WTC11 (cell line): ENCODE results near the gene PAK5.

ENCODE experiments used
- CBFB ChIP-seq: sonication (generic); formaldehyde crosslinking; IDR thresholded peaks from 2 replicates; pipeline ENCODE4 v1.8.1; 2022; ENCODE audit warnings: mild to moderate bottlenecking, low read depth, missing genetic modification reagents
- CREB1 ChIP-seq: sonication (generic); formaldehyde crosslinking; IDR thresholded peaks from 2 replicates; pipeline ENCODE4 v1.8.0; 2023; ENCODE audit warnings: mild to moderate bottlenecking, missing genetic modification reagents
- CTCF ChIP-seq: fragments of 200-600 bp; IDR thresholded peaks from 2 replicates; pipeline ENCODE4 v1.8.0; 2022; ENCODE audit warnings: antibody characterized with exemption
- KAT7 ChIP-seq: sonication (generic); formaldehyde crosslinking; IDR thresholded peaks from 2 replicates; pipeline ENCODE4 v1.8.1; 2023; ENCODE audit warnings: missing genetic modification reagents, mild to moderate bottlenecking, borderline replicate concordance
- MLX ChIP-seq: sonication (generic); formaldehyde crosslinking; IDR thresholded peaks from 2 replicates; pipeline ENCODE4 v1.8.1; 2023; ENCODE audit warnings: mild to moderate bottlenecking, missing genetic modification reagents, moderate library complexity
- RELA ChIP-seq: sonication (generic); formaldehyde crosslinking; IDR thresholded peaks from 2 replicates; pipeline ENCODE4 v1.8.1; 2022; ENCODE audit warnings: missing genetic modification reagents, mild to moderate bottlenecking, borderline replicate concordance
- TEAD4 ChIP-seq: sonication (generic); formaldehyde crosslinking; IDR thresholded peaks from 2 replicates; pipeline ENCODE4 v1.8.0; 2022; ENCODE audit warnings: mild to moderate bottlenecking, missing genetic modification reagents
- USF1 ChIP-seq: sonication (generic); formaldehyde crosslinking; IDR thresholded peaks from 2 replicates; pipeline ENCODE4 v1.8.0; 2022; ENCODE audit warnings: mild to moderate bottlenecking, missing genetic modification reagents
- ZNF121 ChIP-seq: sonication (generic); formaldehyde crosslinking; IDR thresholded peaks from 2 replicates; pipeline ENCODE4 v1.8.0; 2023; ENCODE audit warnings: missing genetic modification reagents
- ZNF263 ChIP-seq: sonication (generic); formaldehyde crosslinking; IDR thresholded peaks from 2 replicates; pipeline ENCODE4 v1.8.1; 2022; ENCODE audit warnings: low read depth, mild to moderate bottlenecking, moderate library complexity, missing genetic modification reagents
- ZNF532 ChIP-seq: fragments of 250-450 bp; sonication (Bioruptor Pico); IDR thresholded peaks from 2 replicates; pipeline ENCODE4 v1.9.0; 2021; ENCODE audit warnings: mild to moderate bottlenecking, borderline replicate concordance
- TF ChIP-seq, protein P1 (sequence below): sonication (generic); formaldehyde crosslinking; IDR thresholded peaks from 2 replicates; pipeline ENCODE4 v1.8.0; 2022; ENCODE audit warnings: mild to moderate bottlenecking, missing genetic modification reagents
- TF ChIP-seq, protein P2 (sequence below): sonication (generic); formaldehyde crosslinking; IDR thresholded peaks from 2 replicates; pipeline ENCODE4 v1.8.1; 2022; ENCODE audit warnings: mild to moderate bottlenecking, moderate library complexity, missing genetic modification reagents

DNA sequence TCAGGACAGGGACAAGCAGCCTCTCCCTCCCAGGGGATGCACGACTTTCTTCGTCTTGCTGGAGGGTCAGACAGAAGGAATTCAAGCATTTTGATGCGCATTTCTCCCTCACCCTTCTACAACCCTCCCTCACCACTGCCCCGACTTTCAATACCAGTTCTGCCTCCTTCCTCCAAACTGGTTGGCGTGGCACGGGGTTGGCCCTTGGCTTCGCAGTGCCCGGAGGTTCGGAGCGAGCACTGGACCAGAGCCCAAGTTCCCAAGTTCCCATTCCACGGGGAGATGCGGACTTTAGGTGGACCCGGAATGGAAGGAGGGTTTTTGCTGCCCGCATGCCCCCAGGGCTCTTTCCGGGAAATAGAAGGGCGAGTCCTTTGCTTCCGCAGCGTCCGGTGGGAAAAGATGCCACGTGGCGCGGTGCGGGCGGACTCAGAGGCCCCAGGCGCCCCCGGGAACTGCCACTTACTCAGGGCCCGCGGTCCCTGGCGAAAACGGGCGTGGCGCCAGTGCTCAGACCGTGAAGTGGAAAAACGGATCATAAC lies 332.5 kb downstream of the PAK5 start:
- TF ChIP-seq ZNF263 (CRISPR knock-in tag) (no peak), USF1 (CRISPR knock-in tag) (no peak), CREB1 (CRISPR knock-in tag) (no peak), ZNF532 (CRISPR knock-in tag) (no peak), MLX (CRISPR knock-in tag) (no peak), CTCF (no peak), CBFB (CRISPR knock-in tag) (no peak), ZNF121 (no peak), RELA (CRISPR knock-in tag) (no peak), KAT7 (CRISPR knock-in tag) (no peak), TEAD4 (CRISPR knock-in tag) (no peak)
- TF ChIP-seq, protein P1, sequence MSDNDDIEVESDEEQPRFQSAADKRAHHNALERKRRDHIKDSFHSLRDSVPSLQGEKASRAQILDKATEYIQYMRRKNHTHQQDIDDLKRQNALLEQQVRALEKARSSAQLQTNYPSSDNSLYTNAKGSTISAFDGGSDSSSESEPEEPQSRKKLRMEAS (CRISPR knock-in tag) = peak; percentile 64; the same call in 1 of the 2 replicates
- TF ChIP-seq, protein P2, sequence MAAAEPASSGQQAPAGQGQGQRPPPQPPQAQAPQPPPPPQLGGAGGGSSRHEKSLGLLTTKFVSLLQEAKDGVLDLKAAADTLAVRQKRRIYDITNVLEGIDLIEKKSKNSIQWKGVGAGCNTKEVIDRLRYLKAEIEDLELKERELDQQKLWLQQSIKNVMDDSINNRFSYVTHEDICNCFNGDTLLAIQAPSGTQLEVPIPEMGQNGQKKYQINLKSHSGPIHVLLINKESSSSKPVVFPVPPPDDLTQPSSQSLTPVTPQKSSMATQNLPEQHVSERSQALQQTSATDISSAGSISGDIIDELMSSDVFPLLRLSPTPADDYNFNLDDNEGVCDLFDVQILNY (CRISPR knock-in tag) = no peak
